Neural cell (in vitro differentiated cells): ENCODE data around the gene NCAPH2. TPM values are rescaled to one million over a fixed set of nuclear protein-coding genes. Genes with fewer than 3 reads are reported as not detected.

ENCODE experiments used
- H2AFZ ChIP-seq: fragments of 200-600, 300-800 bp; sonication (generic), shearing (Covaris generic); 2 replicates; pipeline ENCODE4 v1.6.0; 2014; ENCODE audit warnings: low read depth, mild to moderate bottlenecking, antibody characterized with exemption, low read length, moderate library complexity
- H3F3A ChIP-seq: fragments of 200-600 bp; shearing (Covaris generic); 2 replicates; pipeline ENCODE4 v1.6.1; 2016; ENCODE audit warnings: mild to moderate bottlenecking, moderate library complexity, mixed read lengths, antibody characterized with exemption, low read length; ENCODE audit not compliant: insufficient read depth, poor library complexity, severe bottlenecking
- H3K27ac ChIP-seq: fragments of 200-600, 300-800 bp; sonication (generic), shearing (Covaris generic); 2 replicates; pipeline ENCODE4 v1.5.1; 2014; ENCODE audit warnings: mild to moderate bottlenecking, low read length, moderate library complexity
- H3K27me3 ChIP-seq: fragments of 300-800, 200-600 bp; sonication (generic), shearing (Covaris generic); 2 replicates; pipeline ENCODE4 v1.6.0; 2014; ENCODE audit warnings: mild to moderate bottlenecking, low read depth, low read length, moderate library complexity; ENCODE audit not compliant: insufficient read depth
- H3K36me3 ChIP-seq: fragments of 300-800, 200-600 bp; sonication (generic), shearing (Covaris generic); 2 replicates; pipeline ENCODE4 v1.5.1; 2014; ENCODE audit warnings: mild to moderate bottlenecking, antibody characterized with exemption, low read length, moderate library complexity; ENCODE audit not compliant: insufficient read depth
- H3K4me2 ChIP-seq: fragments of 300-800, 200-600 bp; sonication (generic), shearing (Covaris generic); 2 replicates; pipeline ENCODE4 v1.6.0; 2014; ENCODE audit warnings: mild to moderate bottlenecking, low read length
- H3K4me3 ChIP-seq: fragments of 300-800, 200-600 bp; sonication (generic), shearing (Covaris generic); 2 replicates; pipeline ENCODE4 v1.5.1; 2014; ENCODE audit warnings: mild to moderate bottlenecking, low read length, moderate library complexity
- H3K79me2 ChIP-seq: fragments of 200-600 bp; shearing (Covaris generic); replicated peaks from 2 replicates; pipeline ENCODE4 v1.6.0; 2014; ENCODE audit warnings: mild to moderate bottlenecking, low read length, moderate library complexity; ENCODE audit not compliant: insufficient read depth
- H3K9ac ChIP-seq: fragments of 300-800, 200-600 bp; sonication (generic), shearing (Covaris generic); 2 replicates; pipeline ENCODE4 v1.6.1; 2016; ENCODE audit warnings: mild to moderate bottlenecking, low read length, mixed read lengths
- H3K9me2 ChIP-seq: fragments of 200-600 bp; shearing (Covaris generic); 2 replicates; pipeline ENCODE4 v1.6.1; 2016; ENCODE audit warnings: mild to moderate bottlenecking, low read length, mixed read lengths; ENCODE audit not compliant: insufficient read depth
- H3K9me3 ChIP-seq: fragments of 200-600, 300-800 bp; sonication (generic), shearing (Covaris generic); 2 replicates; pipeline ENCODE4 v1.6.1; 2016; ENCODE audit warnings: mild to moderate bottlenecking, mixed run types, low read length, moderate library complexity, mixed read lengths
- H4K20me1 ChIP-seq: fragments of 200-600 bp; shearing (Covaris generic); 2 replicates; pipeline ENCODE4 v1.6.1; 2016; ENCODE audit warnings: mild to moderate bottlenecking, mixed run types; ENCODE audit not compliant: insufficient read depth
- EP300 ChIP-seq: fragments of 450-650 bp; conservative IDR thresholded peaks from 2 replicates; pipeline ENCODE4 v1.6.1; 2014; ENCODE audit warnings: antibody characterized with exemption, mild to moderate bottlenecking, moderate library complexity; ENCODE audit not compliant: poor library complexity, severe bottlenecking
- EZH2 ChIP-seq: fragments of 200-600, 300-800 bp; shearing (Covaris generic), sonication (generic); IDR thresholded peaks from 2 replicates; pipeline ENCODE4 v1.6.1; 2014; ENCODE audit warnings: antibody characterized with exemption, low read length, borderline replicate concordance, mild to moderate bottlenecking; ENCODE audit not compliant: insufficient read depth, poor library complexity, severe bottlenecking
- MXI1 ChIP-seq: fragments of 450-650 bp; conservative IDR thresholded peaks from 2 replicates; pipeline ENCODE4 v1.6.1; 2014; ENCODE audit warnings: antibody characterized with exemption, mild to moderate bottlenecking; ENCODE audit not compliant: poor library complexity, severe bottlenecking
- POLR2AphosphoS5 ChIP-seq: IDR thresholded peaks from 2 replicates; pipeline ENCODE4 v1.6.1; 2012
- RAD21 ChIP-seq: fragments of 450-650 bp; conservative IDR thresholded peaks from 2 replicates; pipeline ENCODE4 v1.6.1; 2014; ENCODE audit warnings: antibody characterized with exemption, mild to moderate bottlenecking, moderate library complexity
- SMC3 ChIP-seq: fragments of 450-650 bp; conservative IDR thresholded peaks from 2 replicates; pipeline ENCODE4 v1.6.1; 2014; ENCODE audit warnings: antibody characterized with exemption, mild to moderate bottlenecking, moderate library complexity; ENCODE audit not compliant: poor library complexity
- TAF1 ChIP-seq: IDR thresholded peaks from 2 replicates; pipeline ENCODE4 v1.6.1; 2012; ENCODE audit warnings: low read depth
- polyA plus RNA-seq: library from polyadenylated mRNA; depleted of rRNA; stranded (reverse); fragments of >200 nt; gene quantifications from 2 replicates; pipeline ENCODE4 v1.2.3, GENCODE V29; 2014
- TF ChIP-seq, protein P1 (sequence below): IDR thresholded peaks from 2 replicates; pipeline ENCODE4 v1.6.1; 2012; ENCODE audit warnings: borderline replicate concordance
- TF ChIP-seq, protein P2 (sequence below): fragments of 450-650 bp; IDR thresholded peaks from 2 replicates; pipeline ENCODE4 v1.5.1; 2014; ENCODE audit warnings: antibody characterized with exemption, mild to moderate bottlenecking, moderate library complexity; ENCODE audit not compliant: poor library complexity, severe bottlenecking

The NCAPH2 gene
- polyA plus RNA-seq, 1 donor from 2014 or later, result 81.1 TPM

DNA sequence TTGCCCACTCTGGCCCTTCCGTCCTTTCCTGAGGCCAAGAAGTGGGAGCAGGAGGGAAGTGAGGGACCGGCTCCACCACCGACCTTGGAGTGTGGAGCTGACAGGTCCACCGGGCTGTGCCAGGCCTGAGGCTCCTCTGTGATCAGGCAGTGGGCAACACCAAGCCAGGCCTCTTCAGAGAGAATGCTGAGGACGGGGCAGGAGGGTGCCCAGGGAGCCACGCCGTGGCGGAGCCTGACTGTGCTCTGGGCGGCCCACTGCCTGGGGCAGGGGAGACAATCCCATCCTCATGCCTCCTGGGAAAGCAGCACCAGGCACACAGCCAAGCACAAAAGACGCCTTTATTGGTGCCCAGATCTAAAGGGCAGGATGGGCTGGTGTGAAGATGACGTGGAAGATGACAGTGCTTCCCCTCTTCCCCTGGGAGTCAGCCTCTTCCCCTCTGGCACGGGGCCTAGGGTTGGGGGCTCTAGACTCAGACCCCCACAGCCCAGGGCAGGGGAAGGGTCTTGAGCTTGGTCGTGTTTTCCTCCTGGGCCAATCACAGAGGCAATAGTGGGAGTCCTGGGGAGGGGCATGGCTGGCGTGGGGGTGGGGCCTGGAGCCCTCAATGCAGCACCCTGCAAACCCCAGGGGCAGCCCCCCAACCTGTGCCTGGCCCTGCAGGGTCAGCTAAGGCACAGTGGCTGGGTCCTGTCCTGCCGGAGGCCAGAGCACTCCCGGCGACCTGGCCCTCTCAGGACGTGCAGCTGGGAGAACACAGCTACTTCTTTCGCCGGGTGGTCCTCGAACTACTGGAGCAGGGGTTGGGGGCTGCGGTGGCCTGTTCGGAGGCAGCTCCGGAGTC, 5.2 kb upstream of the NCAPH2 start:
- Histone ChIP-seq H3K27ac (no peak overlapping the region), H2AFZ (no peak overlapping the region), H3F3A (no peaks in the 10 kb centered on the region), H3K9me3 (no peaks in the 10 kb centered on the region), H3K79me2 (peaks cover 10% of the 10 kb centered on the region), H3K4me3 (no peak overlapping the region), H3K4me2 (no peak overlapping the region), H3K36me3 (no peaks in the 10 kb centered on the region), H4K20me1 (no peaks in the 10 kb centered on the region), H3K9ac (no peak overlapping the region), H3K9me2 (no peaks in the 10 kb centered on the region), H3K27me3 (no peaks in the 10 kb centered on the region)
- no peak for TF ChIP-seq MXI1
- TF ChIP-seq, protein P1, sequence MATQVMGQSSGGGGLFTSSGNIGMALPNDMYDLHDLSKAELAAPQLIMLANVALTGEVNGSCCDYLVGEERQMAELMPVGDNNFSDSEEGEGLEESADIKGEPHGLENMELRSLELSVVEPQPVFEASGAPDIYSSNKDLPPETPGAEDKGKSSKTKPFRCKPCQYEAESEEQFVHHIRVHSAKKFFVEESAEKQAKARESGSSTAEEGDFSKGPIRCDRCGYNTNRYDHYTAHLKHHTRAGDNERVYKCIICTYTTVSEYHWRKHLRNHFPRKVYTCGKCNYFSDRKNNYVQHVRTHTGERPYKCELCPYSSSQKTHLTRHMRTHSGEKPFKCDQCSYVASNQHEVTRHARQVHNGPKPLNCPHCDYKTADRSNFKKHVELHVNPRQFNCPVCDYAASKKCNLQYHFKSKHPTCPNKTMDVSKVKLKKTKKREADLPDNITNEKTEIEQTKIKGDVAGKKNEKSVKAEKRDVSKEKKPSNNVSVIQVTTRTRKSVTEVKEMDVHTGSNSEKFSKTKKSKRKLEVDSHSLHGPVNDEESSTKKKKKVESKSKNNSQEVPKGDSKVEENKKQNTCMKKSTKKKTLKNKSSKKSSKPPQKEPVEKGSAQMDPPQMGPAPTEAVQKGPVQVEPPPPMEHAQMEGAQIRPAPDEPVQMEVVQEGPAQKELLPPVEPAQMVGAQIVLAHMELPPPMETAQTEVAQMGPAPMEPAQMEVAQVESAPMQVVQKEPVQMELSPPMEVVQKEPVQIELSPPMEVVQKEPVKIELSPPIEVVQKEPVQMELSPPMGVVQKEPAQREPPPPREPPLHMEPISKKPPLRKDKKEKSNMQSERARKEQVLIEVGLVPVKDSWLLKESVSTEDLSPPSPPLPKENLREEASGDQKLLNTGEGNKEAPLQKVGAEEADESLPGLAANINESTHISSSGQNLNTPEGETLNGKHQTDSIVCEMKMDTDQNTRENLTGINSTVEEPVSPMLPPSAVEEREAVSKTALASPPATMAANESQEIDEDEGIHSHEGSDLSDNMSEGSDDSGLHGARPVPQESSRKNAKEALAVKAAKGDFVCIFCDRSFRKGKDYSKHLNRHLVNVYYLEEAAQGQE, result no peak
- TF ChIP-seq TAF1, result no peak
- TF ChIP-seq POLR2AphosphoS5, result no peak
- TF ChIP-seq EP300, result no peak
- no peak for TF ChIP-seq SMC3
- TF ChIP-seq, protein P2, sequence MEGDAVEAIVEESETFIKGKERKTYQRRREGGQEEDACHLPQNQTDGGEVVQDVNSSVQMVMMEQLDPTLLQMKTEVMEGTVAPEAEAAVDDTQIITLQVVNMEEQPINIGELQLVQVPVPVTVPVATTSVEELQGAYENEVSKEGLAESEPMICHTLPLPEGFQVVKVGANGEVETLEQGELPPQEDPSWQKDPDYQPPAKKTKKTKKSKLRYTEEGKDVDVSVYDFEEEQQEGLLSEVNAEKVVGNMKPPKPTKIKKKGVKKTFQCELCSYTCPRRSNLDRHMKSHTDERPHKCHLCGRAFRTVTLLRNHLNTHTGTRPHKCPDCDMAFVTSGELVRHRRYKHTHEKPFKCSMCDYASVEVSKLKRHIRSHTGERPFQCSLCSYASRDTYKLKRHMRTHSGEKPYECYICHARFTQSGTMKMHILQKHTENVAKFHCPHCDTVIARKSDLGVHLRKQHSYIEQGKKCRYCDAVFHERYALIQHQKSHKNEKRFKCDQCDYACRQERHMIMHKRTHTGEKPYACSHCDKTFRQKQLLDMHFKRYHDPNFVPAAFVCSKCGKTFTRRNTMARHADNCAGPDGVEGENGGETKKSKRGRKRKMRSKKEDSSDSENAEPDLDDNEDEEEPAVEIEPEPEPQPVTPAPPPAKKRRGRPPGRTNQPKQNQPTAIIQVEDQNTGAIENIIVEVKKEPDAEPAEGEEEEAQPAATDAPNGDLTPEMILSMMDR, result no peak
- TF ChIP-seq EZH2, result no peak
- no peak for TF ChIP-seq RAD21

DNA sequence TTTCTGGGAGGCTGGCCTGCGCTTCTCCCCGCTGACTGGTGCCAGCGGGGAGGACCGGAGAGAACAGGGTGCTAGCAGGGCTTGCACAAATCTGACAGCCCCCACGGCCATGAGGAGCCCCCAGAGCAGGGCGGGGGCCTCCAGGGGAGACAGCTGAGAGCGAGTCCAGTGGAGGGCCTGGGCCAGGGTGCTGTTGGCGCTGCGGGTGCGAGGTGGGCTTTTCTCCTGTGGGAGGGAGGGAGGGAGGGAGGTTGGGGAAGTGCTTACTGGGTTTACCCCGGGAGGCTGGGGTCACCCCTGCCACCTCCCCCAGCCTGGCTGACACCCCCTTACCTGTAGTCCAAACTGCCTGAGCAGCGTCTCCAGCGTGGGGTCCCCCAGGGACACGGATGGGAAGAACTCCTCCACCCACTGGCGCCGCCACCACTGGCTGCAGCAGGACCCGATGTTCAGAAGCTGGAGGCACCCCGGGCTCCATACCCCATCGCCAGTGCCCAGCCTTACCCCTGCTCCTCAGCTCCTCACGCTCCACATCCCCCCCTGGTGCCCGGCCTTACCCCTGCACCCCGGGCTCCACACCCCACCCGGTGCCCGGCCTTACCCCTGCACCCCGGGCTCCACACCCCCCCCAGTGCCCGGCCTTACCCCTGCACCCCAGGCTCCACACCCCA, 4.4 kb upstream of the NCAPH2 start:
- H3K79me2 ChIP-seq, result peaks cover 10% of the 10 kb centered on the region
- H3K9ac ChIP-seq, result no peak overlapping the region
- no peak overlapping the region for H3K4me2 ChIP-seq
- H3K27me3 ChIP-seq, result no peaks in the 10 kb centered on the region
- H3K36me3 ChIP-seq, result no peaks in the 10 kb centered on the region
- no peak overlapping the region for H2AFZ ChIP-seq
- no peaks in the 10 kb centered on the region for H3K9me2 ChIP-seq
- H4K20me1 ChIP-seq, result no peaks in the 10 kb centered on the region
- H3K9me3 ChIP-seq, result no peaks in the 10 kb centered on the region
- H3F3A ChIP-seq, result no peaks in the 10 kb centered on the region
- TF ChIP-seq SMC3, result no peak
- TF ChIP-seq, protein P2, result no peak
- no peak for TF ChIP-seq EZH2
- TF ChIP-seq RAD21, result no peak
- no peak for TF ChIP-seq POLR2AphosphoS5
- TF ChIP-seq TAF1, result no peak
- no peak for TF ChIP-seq MXI1
- TF ChIP-seq, protein P1, result no peak
- no peak for TF ChIP-seq EP300
- no peak overlapping the region for H3K27ac ChIP-seq
- no peak overlapping the region for H3K4me3 ChIP-seq
